GM21515 (cell line): ENCODE results near the gene C2orf42.
"Not testable (repeated sequence)": the region's sequence is repeated elsewhere in the genome, so short reads cannot be mapped to it uniquely, and the experiment has no call there.

Experiments used
- ATAC-seq: cut with Tn5 transposase; IDR thresholded peaks from one replicate; pipeline ENCODE4 v1.9.1; 2021; ENCODE audit not compliant: unreplicated experiment

Gene C2orf42

DNA sequence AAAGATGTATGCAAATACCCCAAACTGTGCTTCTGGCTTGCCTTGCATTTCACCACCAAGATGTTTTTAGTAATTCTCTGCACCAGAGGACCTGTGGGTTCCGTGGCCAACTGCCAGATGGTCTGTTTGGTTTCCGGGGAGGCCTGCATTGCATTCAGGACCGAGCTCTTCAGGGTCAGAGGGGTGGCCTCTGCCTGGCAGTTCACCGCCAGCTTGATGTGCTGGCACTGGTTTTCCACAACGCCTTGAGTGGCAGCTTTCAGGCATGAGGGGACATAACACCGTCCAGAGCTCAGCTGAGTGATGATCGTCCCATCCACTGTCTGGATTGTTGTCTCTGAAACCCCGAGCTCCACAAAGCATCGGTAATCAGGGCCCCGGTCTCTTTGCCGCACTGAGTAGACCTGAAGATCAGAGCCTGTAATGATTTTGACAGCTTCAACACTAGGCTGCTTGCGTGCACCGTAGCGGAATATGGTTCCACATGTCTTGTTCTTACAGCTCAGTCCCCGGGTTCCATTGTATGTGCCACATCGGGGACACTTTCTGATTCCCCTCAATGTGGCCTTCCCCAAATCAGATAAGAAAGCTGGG is 9.4 kb downstream of the C2orf42 start:
- ATAC-seq = peak; percentile 75

DNA sequence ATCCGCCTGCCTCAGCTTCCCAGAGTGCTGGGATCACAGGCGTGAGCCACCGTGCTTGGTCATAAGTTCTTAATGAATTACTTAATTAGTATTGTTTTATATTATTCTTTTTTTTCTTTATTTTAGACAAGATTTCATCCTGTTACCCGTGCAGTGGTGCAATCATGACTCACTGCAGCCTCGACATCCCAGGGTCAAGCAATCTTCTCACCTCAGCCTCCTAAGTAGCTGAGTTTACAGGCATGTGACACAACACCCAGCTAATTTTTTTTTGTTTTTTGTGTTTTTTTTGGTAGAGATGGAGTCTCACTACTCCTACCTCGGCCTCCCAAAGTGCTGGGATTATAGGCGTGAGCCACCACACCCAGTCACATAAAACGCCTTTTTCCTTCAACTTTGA is 17.3 kb downstream of the C2orf42 start:
- no peak for ATAC-seq

DNA sequence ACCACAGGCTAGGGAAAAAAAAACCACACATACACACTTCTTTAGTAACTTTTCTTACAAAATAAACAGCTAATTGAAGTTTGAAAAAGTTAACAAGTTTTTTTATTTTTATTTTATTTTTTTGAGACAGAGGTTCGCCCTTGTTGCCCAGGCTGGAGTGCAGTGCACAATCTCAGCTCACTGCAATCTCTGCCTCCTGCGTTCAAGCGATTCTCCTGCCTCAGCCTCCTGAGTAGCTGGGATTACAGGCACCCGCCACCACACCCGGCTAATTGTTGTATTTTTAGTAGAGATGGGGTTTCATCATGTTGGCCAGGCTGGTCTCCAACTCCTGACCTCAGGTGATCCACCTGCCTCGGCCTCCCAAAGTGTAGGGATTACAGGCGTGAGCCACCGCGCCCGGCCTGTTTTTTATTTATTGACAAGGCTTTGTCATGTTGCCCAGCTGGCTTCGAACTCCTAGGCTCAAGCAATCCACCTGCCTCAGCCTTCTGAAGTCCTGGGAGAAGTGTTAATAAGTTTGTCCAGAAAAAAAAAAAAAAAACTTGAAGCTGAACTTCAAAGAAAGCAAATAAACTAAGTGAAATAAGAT is 21.1 kb downstream of the C2orf42 start:
- ATAC-seq = not testable (repeated sequence)

DNA sequence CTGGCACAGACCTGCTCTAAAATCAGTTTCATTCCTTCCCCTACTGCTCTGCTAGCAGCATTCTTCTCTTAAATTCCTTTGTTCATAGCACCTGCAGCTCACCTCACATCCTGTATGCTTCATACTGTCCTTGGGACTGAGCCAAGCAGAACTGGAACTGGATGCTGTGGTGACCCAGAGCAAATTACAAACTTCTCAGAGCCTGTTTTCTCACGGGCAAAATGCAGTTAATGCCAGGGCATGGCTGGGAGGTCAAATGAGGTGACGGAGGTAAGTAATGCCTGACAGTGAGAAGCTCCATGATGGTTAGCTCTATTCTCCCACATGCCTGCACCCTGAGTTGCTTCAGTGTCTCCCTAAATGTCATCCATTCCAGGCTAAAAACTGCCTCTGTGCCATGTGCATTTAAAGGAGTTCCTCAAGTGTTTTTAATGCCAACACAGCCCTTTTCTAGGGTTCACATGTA is 29.7 kb downstream of the C2orf42 start:
- peak; percentile 70 for ATAC-seq

DNA sequence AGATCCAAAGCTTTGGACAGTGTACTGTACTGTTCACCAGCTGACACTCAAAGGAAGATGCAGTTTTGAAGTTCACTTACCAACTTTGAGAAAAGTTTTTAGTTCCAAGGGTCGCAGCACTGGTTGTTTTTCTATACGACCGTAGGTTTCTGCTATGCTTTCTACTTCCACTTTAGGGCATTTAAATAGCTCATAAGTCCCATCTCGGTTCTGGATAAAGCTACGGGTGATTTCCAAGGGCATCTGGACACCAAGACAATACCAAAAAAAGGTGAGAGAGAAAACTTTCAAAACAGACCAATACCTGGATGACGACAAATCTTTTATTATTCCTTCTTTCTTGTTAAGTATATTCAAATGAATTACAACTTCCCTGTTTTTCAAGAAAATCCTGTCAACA is 30.3 kb downstream of the C2orf42 start:
- ATAC-seq = no peak

DNA sequence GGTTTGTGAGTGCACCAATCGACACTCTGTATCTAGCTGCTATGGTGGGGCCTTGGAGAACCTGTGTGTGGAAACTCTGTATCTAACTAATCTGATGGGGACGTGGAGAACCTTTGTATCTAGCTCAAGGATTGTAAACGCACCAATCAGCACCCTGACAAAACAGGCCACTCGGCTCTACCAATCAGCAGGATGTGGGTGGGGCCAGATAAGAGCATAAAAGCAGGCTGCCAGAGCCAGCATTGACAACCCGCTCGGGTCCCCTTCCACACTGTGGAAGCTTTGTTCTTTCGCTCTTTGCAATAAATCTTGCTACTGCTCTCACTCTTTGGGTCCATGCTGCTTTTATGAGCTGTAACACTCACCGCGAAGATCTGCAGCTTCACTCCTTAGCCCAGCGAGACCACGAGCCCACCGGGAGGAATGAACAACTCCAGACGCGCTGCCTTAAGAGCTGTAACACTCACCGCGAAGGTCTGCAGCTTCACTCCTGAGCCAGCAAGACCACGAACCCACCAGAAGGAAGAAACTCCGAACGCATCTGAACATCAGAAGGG is 41.6 kb downstream of the C2orf42 start:
- ATAC-seq = not testable (repeated sequence)

DNA sequence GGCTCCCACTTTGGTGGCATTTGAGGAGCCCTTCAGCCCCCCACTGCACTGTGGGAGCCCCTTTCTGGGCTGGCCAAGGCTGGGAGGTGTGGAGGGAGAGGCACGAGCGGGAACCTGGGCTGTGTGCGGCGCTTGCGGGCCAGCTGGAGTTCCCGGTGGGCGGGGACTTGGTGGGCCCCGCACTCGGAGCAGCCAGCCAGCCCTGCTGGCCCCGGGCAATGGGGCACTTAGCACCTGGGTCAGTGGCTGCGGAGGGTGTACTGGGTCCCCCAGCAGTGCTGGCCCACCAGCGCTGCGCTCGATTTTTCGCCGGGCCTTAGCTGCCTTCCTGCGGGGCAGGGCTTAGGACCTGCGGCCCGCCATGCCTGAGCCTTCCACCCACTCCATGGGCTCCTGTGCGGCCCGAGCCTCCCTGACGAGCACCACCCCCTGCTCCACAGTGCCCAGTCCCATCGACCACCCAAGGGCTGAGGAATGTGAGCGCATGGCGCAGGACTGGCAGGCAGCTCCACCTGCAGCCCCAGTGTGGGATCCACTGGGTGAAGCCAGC is 42.5 kb downstream of the C2orf42 start:
- ATAC-seq = not testable (repeated sequence)

DNA sequence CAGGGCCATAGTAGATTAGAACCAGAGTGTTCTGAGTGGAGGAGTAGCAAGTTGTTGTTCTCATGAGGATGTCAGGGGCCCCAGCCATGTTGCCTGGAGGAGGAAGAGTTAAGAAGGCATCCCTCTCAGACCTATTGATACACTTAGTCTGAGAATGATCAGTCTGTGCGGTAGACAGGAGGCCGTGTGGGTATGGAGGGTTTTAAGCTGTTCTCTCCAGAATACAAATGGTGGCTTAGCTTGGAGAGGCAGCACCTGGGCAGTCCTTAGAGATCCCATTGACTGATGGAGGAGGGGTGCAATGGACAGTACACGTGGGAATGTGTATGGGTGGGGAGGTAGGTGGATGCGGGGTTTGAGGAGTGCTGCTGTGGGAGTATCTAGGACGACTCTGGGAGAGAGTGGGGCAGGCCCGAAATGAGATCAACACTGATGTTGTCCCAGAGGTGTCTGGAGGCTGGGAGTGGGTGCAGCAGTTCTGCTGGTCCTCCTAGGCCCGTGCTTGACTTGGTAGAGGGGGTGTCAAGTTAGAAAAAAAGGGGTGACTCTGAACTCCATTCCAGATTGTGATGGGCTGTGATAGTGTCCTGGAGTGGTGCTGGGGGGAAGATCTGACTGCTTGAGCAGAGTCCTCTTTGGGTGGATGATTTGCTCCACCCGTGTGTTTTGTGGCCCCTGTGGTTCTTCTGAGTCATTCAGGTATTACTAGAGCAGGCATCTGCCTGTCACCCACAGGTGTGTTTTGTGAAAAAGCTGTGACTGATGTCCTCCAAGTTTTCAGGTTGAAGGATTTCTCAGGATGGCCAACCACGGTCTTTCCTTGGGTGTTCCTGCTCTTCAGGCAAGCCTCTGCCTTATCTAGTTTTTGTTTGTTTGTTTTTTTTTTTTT is 44.7 kb downstream of the C2orf42 start:
- no peak for ATAC-seq

DNA sequence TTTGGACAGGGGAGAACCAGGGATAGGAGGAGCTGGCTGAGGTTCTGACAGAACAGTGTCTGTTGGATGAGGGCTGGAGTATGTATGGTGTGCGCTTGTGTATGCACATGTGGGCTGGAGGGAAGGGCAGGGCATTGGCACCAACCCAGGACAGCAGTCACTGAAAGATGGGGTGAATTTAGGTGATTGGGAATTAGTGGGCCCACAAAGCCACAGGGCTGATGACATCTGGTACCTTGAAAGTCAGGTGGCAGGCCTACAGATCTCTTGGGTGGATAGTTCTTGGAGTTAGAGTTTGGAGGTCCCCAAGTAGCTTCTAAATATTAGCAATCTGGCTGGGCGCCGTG is 45.7 kb downstream of the C2orf42 start:
- ATAC-seq = no peak

DNA sequence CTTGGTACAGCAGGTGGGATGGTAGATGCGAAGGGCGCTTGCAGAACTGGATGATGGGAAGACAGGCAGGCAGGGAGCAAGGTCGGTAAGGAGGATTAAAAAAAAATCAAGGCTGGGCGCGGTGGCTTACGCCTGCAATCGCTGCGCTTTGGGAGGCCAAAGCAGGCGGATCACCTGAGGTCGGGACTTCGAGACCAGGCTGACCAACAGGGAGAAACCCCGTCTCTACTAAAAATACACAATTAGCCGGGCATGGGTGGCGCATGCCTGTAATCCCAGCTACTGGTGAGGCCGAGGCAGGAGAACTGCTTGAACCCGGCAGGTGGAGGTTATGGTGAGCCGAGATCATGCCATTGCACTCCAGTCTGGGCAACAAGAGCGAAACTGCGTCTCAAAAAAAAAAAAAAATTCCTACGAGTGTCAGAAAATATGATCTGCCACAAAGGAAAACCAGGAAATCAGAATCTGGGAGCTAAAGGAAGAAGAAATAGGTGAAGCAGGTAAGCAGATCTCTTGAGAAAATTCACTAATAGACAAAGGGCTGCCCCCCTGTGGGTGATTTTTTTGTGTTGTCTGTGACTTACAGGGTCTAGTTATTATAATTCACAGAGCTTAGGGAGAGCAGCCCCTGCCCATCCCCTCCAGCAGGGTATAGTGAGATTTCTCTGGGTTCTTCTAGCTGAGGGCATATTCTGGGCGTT is 46.2 kb downstream of the C2orf42 start:
- ATAC-seq = no peak

DNA sequence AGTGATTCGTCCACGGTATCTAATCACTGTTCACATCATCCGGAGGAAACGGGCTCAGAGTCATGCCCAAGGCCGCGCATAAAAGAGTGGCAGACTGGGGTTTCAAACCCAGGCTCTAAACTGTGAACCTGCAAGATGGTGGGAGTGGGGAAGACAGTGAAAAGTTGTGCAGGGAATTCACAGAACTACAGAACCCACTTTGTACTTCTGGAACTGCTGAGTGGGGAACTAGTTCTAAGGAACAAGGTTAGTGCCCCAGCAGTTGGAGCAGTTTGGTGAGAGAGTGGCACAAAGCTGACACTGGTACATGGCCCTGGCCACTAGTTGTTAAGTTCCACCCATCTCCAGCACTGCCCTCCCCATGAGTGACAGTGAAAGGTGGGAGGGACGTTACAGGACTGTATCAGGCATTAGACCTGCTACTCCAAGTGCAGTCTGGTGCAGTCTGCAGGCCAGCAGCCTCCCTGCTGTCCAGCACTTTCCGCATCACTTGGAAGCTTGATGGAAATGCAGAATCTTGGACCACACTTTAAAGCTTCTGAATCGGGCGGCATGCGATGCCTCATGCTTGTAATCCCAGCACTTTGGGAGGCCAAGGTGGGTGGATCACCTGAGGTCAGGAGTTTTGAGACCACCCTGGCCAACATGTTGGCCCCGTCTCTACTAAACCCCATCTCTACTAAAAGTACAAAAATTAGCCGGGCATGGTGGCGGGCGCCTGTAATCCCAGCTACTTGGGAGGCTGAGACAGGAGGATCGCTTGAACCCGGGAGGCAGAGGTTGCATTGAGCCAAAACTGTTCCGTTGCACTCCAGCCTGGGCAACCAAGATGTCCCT is 47.3 kb downstream of the C2orf42 start:
- no peak for ATAC-seq

DNA sequence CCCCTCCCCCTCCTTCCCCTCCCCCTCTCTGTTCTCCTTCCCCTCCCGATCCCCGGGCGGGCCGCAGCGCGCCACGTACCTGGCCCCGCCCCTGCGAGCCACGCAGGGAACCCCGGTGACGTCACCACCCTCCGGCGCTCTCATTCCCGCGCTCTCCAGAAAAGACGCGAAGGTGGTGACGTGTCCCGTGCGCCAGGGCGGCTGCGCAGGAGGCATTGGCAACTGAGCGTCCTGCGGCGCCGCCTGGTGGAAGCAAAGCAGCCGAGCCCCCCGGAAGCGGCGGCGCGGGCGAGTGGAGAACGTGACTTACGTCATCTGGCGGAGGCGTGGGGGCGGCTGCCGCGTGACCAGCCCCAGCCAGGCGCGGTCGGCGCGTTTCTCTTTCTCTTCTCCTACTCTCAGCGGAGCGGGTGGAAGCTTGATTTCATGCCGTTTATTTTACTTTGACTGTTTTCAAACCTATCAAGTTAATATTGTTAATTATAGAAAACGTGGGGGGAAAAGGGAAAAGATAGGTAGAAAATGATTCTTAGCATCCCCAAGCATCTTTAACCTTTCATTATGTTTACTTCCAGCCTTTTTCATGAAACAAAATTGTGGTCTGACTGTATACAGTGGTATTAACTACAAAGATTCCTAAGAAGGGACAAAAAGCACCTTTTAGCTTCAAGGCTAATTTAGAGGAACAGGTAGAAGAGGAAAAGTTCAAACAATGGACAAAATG is 48.1 kb downstream of the C2orf42 start:
- peak; percentile 70 for ATAC-seq

DNA sequence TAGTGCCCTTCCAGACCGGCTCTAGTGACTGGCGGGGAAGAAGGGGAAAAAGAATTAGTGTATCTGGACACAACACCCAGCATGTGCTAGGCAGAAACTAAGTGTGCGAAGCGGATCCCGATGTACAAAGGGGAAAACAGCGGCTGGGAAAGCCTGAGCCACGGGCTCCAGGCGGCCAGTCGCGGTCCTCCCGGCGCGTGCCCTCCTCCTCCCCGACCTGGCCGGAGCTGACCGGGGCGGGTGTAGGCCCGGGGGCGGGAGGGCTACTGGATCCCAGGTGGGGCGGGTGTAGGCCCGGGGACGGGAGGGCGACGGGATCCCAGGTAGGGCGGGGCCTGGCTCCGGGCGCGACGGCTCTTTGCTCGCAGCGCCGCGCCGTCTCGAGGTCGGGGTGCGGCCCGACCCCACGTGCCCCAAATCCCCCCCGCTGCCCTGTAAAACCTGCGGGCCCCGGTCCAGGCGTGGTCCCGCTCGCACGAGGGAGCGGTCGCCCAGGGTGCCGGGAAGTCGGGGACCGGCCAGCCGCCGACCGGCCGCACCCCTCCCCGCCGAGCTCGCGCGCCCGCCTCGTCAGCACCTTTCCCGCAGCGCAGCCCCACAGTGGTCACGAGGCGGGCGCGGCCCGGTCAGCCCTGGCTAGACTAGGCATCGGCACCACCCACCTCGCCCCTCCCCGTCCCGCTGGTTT is 48.8 kb downstream of the C2orf42 start:
- peak; percentile 31 for ATAC-seq

DNA sequence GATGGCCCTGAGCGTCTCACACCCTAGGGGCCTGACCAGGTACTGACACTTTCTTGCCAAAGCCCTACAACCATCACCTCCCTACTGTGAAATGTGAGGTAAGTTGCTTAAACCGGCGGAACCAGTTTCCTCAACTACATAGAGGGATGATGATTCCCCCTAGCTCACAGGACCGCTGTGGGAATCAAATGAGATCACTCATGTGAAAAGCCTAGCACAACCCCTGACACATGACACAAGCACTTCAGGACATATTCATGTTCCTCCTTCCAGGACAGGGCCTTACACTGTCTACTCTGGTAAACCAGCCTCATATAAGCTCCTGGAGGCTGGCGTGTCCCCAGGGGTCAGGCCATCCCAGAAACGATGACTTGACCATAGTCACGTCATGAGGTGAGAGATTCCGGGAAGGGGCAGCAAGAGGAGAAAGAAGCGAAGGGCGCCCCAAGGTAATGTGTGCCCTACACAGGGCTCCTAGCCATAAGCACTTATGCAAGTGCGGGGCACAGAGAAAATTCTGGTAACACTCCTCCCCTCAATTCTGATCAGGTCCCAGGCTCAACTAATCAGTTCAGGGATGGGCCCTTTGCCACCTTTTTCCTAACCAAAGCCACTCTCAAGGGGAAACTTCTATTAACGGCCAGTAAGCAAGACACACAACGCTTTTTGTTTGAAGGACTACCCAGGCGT is 49.5 kb downstream of the C2orf42 start:
- peak; percentile 32 for ATAC-seq

DNA sequence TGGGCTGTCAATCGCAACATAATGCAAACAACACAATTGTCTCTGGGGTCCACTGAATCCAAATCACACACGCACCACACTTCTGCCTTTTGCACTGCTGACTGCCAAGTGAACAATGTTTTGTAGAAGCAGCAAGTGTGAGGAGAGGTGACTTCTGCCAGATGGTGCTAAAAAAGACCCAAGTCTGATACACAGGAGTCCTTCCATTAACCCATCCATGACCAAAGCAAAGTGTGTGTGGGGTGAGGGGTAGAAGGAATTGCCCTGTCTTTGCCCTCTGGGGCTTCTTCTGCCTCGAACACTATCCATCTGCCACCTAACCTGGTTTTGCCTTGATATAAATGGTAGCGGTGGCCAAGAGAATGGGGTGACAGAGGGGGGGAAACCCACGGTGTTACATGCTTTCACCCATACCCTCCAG is 50.0 kb downstream of the C2orf42 start:
- ATAC-seq = no peak

DNA sequence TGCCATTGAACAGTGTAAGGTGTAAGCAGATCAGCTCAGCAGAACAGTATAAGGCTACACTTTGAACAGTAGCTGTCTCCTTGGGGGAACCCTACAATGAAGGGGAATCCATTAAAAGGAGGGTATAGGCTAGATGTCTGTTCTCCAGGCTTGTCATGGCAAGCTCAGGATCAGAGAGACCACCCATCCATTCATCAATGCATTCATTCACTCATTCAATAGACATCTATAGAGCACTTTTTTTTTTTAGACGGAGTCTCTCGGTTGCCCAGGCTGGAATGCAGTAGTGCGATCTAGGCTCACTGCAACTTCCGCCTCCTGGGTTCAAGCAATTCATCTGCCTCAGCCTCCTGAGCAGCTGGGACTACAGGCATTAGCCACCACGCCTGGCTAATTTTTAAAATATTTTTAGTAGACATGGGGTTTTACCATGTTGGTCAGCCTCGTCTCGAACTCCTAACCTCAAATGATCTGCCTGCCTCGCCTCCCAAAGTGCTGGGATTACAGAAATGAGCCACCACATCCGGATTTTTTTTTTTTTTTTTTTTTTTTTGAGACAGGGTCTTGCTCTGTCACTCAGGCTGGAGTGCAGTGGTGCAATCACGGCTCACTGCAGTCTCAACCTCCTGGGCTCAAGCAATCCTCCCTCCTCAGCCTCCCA is 56.4 kb downstream of the C2orf42 start:
- not testable (repeated sequence) for ATAC-seq

DNA sequence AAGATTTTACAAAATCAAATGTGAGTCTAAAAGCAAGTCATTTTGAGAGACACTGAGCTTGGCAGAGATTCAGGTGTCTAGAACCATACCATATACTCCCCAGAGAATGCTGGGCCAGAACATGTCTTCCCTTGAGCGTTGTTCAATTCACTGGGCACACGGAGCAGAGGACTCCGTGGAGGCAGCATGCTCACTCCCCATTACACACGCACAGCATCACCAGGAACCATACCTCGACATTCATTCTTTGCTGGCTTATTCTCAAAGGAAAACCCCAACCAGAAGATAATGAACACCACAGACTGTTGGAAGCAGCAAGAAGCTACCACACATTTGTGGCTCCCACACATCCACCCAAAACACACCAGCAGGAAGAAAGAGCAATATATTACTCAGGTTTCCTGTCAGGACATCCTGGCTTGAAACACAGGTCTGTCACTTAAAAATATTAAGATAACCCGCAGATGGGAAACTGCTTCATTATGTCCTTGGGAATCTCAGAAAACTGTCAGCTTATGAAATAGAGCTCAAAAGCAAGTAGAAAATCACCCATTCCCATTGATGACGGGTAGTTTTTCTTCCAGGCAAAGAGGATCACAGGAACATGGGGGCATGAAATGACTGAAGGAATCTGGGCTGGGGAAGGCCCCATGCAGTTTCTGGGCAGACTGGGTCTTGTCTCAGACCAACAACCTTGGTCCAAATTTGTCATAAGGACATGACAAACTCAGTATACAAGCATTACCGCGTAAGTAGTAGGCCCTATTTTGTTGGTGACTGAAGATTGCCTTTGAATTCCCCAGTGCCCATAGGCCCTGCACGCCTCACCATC is 57.1 kb downstream of the C2orf42 start:
- ATAC-seq = no peak
